Erythroblast (primary cell): Measurements from ENCODE around the gene SCGB1D2.

Experiments used
- GATA1 ChIP-seq: IDR thresholded peaks from 2 replicates; pipeline ENCODE4 v1.6.1; 2011; ENCODE audit warnings: low read depth, mild to moderate bottlenecking, control low read depth, low read length, moderate library complexity
- POLR2A ChIP-seq: IDR thresholded peaks from 2 replicates; pipeline ENCODE4 v1.6.1; 2011; ENCODE audit warnings: mild to moderate bottlenecking, low read length

DNA sequence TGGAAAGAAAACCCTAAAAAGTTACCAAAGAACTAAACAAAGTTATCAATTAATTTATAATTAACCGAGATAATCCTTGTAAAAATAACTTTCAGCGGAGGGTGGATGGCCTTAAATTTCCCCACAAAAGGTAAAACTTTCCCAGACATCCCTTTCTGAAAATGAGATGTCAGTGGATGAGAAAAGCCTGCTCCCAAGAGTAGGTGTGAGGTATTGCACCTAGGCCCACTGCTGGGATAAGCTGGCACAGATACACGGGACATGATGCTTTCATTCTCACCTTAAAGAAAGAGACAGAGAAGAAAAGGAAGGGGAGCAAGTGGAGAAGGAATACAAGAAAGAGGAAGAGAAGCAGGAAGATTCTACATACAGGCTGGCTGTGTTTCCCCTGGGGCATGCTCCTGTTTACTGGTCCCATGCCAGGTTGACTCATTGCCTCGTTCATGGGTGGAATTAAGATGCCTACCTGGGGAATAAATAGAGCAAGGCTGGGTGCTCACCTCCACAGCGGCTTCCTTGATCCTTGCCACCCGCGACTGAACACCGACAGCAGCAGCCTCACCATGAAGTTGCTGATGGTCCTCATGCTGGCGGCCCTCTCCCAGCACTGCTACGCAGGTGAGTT is 27.7 kb downstream of the SCGB1D2 start, which contains the start of gene SCGB2A2:
- TF ChIP-seq POLR2A (no peak), GATA1 (no peak)
